ENCODE measurements around the gene TUBA1C.
A peak's percentile ranks its signal among the peaks of the same experiment; 100 is the strongest.

- peak; percentile 29; the same call in 1 of the 2 replicates for TF ChIP-seq CTCF (IDR thresholded peaks at IDR 0.05)
- TF ChIP-seq GABPA (IDR thresholded peaks at IDR 0.05; ENCODE audit: low read depth) = no peak
- 0 out of 2 replicates have a peak, but pooled peaks have one; percentile 13 for TF ChIP-seq MXI1 (IDR thresholded peaks at IDR 0.05; ENCODE audit: low read depth, low read length)
- TF ChIP-seq JUND (IDR thresholded peaks at IDR 0.05) = no peak
- TF ChIP-seq PBX3 (IDR thresholded peaks at IDR 0.05) = no peak
- no peak for TF ChIP-seq ZBTB33 (IDR thresholded peaks at IDR 0.05; ENCODE audit: borderline replicate concordance, low read depth)
- no peak for TF ChIP-seq RCOR1 (IDR thresholded peaks at IDR 0.05; ENCODE audit: low read length)
- TF ChIP-seq REST (IDR thresholded peaks at IDR 0.05; ENCODE audit: low read depth, low read length) = no peak
- TF ChIP-seq RAD21 (IDR thresholded peaks at IDR 0.05; ENCODE audit: low read length) = no peak
- TF ChIP-seq SMC3 (IDR thresholded peaks at IDR 0.05; ENCODE audit: low read depth, low read length) = no peak
- TF ChIP-seq FOXJ3 (CRISPR knock-in tag; IDR thresholded peaks at IDR 0.05) = no peak
Measured at GRCh38 chr12:49283541-49284429, 18.9 kb downstream of the TUBA1C start.

All from SK-N-SH (cell line).